GM18861 (cell line): ENCODE measurements around the gene CCDC54.
"Not testable (repeated sequence)": the region's sequence is repeated elsewhere in the genome, so short reads cannot be mapped to it uniquely, and the experiment has no call there.

Experiments used
- ATAC-seq: cut with Tn5 transposase; IDR thresholded peaks from one replicate; pipeline ENCODE4 v1.9.1; 2021; ENCODE audit not compliant: unreplicated experiment

Gene CCDC54

DNA sequence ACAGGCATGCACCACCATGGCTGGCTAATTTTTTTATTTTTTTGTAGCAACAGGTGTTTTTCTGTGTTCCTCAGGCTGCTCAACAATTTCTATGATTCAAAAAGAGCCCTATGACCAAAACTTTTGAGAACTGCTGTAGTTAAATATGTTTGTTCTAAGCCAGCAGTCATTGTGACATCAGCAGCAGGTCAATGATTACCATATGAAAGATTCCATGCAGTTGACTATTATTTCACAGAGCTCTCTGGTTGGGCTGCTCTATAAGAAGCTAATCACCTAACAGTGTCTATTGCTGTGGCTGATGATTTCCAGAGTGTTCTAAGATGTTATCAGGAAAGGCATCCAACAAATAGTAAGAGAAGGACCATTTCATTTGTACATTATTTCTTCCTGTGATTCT, at the start of gene CCDC54:
CCDC54 (plus strand) TSS at position 289 of the 400 bp plus-strand sequence. CDS start 149 bp downstream, outside the sequence.
- ATAC-seq, result no peak

DNA sequence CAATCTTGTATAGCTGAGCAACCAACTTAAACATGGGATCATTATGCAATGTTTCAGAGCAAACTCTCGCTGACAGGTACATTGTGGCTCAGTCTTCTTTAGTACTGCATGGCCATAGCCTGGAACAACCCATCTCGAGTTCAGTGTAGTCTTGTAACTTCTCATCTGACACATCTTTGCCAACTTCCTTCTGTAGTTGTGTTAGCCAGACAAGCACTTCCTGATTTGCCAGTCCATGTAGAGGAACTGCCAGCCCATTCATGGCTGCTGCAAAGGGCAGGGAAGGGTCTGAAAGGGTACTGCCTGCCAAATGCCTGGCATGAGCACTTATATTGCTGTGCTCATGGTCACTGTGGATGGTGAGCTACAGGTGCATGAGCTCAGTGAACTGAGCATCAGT, 49.2 kb upstream of the CCDC54 start:
- ATAC-seq, result no peak

DNA sequence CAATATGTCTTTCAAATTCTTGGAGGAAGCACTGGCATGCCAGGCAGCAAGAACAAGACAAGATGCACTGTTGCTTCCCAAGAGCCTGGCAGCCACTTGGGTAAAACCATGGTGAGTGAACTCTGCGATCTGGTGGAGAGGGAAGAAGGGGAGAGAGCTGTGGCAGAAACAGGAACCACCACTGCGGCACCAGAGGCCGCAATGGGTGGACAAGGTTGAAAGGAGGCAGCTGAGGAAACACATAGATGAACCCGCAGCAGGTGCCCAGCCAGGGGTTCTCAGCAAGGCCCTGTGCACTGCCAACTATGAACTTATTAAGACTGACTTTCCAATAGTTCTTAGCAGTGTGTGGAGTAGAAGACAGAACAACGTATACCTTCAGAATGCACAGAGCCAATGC, 48.2 kb upstream of the CCDC54 start:
- no peak for ATAC-seq

DNA sequence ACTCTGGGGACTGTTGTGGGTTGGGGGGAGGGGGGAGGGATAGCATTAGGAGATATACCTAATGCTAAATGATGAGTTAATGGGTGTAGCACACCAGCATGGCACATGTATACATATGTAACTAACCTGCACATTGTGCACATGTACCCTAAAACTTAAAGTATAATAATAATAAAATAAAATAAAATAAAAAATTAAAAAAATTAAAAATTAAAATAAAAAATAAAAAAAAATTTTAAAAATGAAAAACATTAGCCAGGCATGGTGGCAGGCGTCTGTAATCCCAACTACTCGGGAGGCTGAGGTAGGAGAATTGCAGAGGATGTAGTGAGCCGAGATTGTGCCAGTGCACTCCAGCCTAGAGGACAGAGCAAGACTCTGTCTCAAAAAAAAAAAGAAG, 37.5 kb upstream of the CCDC54 start:
- ATAC-seq, result not testable (repeated sequence)

DNA sequence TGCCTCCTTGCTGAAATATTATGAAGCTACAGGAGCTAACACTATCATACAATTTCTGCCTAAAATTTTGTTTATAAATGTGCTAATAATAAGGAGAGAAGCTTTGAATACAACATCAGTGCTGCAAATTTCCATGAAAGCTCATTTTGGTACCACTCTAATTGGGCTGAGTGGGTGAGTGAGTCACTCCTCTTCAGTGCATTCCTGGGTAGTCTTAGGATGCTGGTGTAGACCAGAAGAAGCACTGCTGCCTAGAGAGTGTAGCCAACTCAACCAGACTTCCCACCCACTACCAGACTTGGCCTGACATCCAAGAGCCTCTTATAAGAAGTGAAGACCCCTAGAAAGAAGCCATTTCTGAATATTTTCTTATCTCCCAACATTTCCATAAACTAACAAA, 32.5 kb upstream of the CCDC54 start:
- ATAC-seq, result no peak

DNA sequence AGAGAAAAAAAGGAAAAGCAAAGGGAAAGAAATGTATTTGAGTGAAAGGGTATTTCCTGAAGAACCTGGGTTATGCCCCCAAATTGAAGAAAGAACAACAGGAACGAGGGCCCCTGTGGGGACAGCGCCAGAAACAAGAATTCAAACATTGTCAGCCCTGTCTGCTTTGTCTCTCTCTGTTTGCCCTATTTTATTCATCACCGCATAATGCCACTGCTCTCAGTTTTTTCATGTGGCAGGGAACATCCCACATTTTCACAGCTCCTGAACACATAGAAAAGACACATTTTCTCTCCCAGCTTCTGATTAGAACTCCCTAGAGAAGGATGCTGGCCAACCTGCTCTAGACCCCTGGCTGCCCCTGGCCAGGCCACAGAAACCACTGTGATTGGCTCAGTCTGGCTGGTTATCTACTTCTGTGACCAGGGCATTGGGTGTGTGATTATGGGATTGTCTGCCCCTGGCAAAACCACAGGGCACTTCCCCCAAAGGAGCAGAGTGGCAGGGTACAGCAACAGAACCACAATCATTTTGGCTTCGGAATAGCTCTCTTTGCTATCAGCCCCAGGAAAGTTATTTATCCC, 31.3 kb upstream of the CCDC54 start:
- ATAC-seq, result no peak

DNA sequence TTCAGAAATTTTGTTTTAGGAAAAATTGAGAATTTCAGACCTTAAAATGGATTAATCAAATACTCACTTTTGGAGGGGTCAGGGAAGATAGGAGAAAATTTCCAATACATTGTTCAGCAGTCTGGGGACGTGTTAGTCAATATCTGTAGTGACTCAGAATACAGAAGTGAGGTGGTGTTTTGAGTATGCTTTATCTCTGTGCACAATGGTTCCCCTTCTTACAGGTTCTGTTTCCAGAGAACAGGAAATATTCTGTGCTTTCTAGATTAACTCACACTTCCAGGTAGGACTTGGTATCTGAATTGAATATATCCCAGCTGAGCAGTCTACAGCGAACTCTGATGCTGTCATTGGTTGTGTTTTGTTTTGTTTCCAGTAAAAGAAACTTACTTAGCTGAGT, 30.7 kb upstream of the CCDC54 start:
- ATAC-seq, result no peak

DNA sequence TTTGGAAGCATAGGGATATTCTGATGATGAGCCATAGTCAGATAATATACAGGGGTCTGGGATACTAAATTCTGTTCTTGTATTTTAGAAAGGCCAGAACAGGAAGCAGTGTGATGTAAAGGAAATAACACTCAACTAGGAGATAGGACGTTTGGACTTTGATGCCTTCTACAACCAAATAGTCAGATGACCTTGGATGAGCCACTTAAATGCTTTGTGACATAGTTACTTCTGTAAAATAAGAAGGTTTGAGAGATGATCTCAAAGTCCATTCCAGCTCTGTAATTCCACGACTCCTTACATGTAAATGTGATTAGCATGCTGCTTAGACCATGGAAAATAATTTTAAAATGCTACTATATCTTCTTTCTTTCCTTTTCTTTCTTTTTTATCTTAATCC, 29.5 kb upstream of the CCDC54 start:
- no peak for ATAC-seq

DNA sequence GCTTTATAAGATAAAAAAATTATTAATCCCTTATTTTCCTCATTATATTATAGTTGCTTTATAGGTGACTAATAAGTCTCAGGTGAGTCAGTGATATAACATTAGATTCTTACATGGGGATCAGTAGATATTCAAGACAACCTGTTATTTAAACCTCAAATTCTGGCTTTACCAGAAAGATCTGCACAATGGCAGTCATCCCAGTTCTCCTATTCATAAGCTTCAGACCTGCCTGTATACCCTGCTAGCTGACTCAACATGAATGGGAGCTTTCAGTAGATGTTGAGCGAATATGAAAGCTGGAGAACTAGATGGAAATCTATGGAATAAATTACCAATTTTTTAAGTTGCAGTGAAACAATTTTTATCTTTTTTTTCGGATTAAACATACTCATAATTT, 20.5 kb upstream of the CCDC54 start:
- no peak for ATAC-seq

DNA sequence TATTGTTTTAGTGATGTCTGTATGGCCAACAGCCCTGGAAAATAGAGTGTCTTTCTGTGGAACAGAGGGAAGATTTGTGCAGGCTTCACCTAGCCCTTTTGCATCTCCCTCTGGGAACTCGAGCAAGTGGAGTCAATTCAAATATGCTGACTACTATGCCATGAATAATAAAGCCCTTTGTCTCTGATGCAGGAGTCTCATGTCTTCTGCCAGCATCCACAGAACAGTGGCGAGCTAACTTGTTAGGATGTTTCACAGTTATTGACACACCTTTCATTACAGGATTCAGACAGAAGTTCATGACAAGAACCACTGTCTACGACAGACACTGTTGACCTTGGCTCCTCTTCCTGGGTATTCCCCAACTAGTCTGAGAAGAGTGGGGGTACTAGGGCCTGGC, 15.6 kb upstream of the CCDC54 start:
- no peak for ATAC-seq

DNA sequence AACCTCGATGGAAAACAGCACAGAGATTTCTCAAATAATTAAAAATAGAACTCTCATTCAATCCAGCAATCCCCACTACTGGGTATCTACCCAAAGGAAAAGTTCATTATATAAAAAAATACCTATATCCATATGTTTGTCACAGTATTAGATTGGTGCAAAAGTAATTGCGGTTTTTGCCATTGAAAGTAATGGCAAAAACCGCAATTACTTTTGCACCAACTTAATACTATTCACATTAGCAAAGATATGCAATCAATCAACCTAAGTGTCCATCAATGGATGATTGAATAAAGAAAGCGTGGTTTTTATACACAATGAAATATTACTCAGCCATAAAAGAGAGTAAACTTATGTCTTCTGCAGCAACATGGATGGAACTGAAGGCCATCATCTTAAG, 12.2 kb upstream of the CCDC54 start:
- ATAC-seq, result no peak

DNA sequence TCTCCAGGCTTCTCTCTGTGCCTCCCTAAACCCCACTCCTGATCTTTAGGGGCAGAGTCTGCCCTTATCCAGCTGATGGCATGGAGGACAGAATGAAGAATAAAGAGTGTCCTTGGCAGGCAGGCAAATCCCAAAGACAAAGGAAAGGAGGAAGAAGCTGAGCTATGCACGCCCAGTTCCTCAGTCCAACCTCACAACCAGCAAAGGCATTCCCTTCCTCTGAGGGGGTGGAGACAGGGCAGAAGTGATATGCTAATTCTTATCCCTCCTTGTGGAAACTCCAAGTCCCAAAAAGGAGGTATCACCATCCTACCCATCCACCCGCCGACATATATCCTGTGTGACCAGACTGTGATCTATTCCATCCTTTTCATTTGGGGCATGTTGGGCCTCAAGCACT, 10.5 kb upstream of the CCDC54 start:
- ATAC-seq, result no peak

DNA sequence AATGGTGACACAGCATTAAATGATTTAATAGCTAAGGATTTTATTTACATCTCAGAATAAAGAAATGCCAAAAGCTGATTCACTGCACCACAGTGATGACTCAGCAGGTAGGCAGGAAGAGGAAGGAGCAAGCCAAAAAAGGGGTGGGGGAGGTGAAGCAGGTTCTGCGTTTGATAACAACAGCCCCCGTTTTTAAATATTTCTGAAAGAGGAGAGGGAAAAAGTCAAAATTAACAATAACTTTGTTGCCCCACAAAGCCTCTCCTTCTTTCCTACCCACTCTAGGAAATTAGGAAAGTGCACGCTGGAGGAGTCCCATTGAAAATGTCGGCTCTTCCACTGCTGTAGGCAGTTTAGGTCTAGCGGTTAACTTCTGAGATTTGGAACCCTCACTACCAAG, 9.9 kb upstream of the CCDC54 start:
- ATAC-seq, result no peak

DNA sequence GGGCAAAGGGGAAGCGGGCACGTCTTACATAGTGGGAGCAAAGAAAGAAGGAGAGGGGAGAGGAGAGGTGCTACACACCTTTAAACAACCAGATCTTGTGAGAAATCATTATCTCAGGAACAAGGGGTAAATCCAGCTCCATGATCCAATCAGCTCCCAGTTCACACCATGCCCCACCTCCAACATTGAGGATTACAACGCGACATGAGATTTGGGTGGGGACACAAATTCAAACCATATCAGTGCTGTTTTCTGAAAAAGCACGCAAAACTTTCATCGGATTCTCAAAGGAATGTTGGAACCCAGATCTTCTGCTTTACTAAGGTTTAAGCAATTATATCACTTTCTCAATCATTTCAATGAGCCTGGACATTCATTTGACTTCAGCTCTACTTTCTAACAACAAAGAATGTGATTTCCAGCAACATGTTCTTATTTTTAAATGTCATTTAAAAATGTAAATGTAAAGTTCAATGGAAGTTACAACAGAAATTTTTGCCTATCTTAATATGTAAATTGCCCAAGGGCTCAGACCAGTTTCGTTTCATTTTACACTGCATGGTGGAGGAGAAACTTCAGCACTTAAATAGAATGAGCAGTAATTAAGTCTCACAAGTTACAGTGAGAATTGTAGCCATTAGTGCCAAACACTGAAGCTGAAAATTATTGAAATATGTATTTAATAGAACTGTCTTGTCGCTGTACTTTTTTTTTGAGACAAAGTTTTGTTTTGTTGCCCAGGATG, 8.4 kb upstream of the CCDC54 start:
- ATAC-seq, result no peak

DNA sequence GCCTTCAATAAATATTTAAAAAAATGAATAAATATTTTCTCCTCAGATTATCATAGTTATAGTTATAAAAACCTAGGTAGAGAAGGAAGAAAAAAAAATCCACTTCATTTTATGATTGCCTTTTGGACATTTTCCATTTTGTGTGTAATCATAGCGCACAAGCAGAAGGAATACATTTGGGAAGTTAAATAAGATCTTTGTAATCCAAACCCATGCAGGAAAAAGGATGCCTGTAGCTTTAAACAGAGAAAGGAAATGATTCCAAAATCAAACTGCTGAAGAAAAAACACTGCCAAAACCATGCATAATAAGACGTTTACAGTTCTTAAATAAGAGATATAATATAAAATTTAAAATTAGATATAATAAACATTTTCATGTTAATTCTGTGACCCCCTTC, 7.4 kb upstream of the CCDC54 start:
- ATAC-seq, result no peak

DNA sequence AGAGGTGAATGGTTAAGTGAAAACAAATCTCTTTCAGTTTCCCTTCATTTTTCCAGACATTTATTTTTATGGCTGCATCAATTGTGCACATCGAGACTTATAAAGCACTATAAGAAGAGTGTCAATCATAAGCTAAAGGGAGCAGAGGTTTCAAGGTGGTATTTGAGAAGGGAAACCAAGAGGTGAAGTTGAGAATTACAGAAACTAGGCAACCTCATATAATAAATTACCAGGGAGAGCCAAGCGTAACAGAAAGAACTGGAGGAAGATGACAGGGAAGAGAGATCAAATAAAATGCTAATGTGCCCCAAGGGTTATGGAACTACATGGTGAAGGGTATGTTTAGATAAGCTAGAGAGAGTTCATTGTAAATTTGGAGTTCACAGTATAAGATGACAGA, 6.3 kb upstream of the CCDC54 start:
- no peak for ATAC-seq

DNA sequence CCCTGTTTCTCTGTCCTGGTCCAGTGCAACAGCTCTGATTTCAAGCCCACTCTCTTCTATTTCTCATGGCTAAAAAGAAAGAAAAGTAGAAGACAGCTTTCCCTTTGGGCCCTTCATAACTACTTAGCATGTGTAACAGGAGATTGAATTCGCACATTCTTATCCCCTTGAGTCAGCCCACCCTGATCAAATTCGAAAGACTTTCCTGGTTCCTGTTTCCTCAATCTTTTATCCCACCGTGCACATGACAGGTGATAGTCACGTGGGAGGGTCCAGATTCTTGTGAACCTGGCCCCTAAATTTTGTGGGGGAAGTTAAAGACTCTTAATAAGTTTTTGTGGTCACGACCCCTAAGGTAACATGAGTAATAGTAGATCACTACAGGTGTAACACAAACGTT, 4.7 kb upstream of the CCDC54 start:
- no peak for ATAC-seq

DNA sequence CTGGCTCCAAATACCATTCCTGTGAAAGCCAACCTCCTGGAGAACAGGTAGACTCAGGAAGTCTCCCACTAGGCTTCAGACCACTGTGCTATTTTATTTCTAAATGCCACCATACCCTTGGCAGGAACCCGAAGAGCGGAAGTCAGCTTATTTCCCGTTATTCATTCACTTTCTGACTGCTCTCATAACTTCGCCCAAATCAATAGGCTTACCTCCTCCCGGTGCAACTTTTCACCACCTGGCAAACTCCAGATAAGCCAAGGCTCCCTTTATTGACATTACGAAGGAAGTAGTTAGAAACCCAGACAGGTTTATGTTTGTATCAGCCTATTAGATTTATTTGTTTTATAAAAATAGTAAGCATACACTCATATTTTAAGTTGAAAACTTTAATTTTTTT, 3.3 kb upstream of the CCDC54 start:
- no peak for ATAC-seq

DNA sequence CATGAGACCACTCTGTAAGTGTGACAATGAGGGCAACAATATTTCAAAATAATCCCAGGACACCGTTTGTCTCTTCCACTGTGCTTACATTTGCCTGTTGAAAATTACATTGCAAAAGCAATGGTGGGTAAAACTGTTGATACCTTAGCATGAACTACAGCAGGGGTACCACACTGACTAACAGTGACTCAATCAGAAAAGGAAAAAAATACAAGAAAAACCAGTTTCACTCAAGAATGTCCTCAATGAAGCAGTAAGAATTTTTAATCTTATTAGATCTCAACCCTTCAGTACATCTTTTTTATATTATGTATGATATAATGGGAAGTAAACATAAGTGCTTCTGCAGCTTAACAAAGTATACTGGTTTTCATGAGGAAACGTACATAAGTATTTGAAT, 1.6 kb upstream of the CCDC54 start:
- no peak for ATAC-seq

DNA sequence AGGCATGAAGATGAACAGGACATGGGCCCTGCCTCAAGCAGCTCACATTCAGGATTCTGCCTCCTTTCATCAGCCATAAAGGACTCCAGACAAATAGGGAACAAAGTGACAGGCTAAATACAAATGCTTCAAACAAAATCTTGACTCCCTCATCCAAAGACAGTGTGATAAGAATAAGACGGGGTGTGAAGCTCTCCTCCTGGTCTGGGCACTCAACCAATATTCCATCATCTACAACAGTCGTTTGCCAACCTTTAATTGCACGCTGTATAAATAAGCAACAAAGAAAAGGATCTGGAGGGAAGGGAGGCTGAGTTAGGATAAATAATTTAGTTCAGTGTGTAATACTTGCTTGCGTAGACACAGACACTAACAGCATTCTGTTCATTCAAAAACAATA, 5.4 kb downstream of the CCDC54 start:
- ATAC-seq, result no peak

DNA sequence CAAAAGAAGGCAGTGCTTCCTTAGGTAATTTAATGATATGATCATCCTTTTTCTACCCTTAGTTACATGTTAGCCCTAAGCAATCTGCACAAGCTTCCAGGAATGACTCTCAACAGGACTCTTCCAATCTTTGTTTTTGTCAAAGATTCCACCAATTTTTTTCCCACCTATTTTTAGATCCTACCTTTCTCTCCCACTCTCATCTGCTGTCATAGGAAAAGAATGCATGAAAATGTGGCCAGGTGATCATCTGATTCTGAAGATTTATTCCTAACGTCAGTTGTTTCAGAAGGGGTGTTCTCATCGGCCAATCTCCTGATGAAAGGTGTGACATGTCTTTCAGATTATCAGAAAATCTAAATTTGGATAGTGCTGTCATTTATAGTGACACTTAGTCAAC, 7.2 kb downstream of the CCDC54 start:
- ATAC-seq, result no peak

DNA sequence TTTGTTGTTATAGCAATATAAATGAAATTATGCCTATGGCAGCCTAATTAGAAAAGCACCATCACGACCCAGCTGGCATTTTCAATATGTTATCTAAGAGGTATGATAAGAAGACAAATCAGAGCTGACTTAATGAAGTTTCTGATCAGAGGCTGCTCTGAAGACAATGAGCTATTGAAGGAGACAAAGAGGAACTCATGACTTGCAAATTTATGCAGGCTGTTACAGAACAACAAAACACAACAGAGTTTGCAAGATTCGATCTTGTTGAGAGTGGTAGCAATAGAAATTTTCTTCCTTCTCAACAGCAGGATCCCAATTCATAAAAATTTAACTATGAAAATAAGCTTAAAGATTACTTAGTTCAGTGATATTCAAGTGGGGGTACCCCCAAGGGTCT, 7.7 kb downstream of the CCDC54 start:
- no peak for ATAC-seq

DNA sequence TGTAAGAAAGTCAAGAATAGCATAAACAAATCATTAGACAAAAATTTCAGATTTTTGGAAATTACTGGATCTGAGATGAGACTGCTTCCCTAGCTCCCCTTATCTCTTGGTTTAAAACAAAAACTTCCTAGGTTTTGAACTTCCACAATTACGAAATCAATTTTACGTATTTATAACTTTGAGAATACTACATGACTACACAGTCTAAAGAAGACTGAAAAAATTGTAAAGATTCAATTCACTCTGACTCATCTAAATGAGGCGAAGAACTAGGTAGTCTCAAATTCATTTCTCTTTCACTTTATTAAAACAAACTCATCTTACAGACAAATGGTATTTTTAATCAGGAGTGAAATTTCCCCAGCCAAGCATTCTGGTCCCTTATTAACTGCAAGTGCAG, 10.3 kb downstream of the CCDC54 start:
- no peak for ATAC-seq
